OCI-LY3 (cell line): ENCODE data around the gene PDIA4.
"Not testable (repeated sequence)": the region's sequence is repeated elsewhere in the genome, so short reads cannot be mapped to it uniquely, and the experiment has no call there.

Experiments used
- EZH2phosphoT487 ChIP-seq: fragments of 200-600 bp; shearing (Covaris generic); IDR thresholded peaks from 2 replicates; pipeline ENCODE4 v1.6.1; 2018; ENCODE audit warnings: antibody characterized with exemption, mixed run types, low read depth
- TF ChIP-seq, protein P1 (sequence below): fragments of 200-600, 300-600 bp; sonication (generic); IDR thresholded peaks from 2 replicates; pipeline ENCODE4 v1.5.1; 2014; ENCODE audit warnings: antibody characterized with exemption, low read length, low read depth

DNA sequence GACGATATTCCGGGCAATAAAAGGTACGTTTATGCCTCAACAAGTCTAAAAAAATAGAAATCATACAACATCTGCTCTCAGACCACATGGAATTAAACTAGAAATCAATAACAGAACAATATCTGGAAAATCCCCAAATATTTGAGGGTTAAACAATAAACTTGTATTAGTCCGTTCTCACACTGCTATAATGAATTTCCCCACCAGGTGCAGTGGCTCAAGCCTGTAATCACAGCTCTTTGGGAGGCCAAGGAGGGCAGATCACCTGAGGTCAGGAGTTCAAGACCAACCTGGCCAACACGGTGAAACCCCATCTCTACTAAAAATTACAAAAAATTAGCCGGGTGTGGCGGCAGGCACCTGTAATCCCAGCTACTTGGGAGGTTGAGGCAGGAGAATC lies 49.2 kb downstream of the PDIA4 start:
- TF ChIP-seq, protein P1, sequence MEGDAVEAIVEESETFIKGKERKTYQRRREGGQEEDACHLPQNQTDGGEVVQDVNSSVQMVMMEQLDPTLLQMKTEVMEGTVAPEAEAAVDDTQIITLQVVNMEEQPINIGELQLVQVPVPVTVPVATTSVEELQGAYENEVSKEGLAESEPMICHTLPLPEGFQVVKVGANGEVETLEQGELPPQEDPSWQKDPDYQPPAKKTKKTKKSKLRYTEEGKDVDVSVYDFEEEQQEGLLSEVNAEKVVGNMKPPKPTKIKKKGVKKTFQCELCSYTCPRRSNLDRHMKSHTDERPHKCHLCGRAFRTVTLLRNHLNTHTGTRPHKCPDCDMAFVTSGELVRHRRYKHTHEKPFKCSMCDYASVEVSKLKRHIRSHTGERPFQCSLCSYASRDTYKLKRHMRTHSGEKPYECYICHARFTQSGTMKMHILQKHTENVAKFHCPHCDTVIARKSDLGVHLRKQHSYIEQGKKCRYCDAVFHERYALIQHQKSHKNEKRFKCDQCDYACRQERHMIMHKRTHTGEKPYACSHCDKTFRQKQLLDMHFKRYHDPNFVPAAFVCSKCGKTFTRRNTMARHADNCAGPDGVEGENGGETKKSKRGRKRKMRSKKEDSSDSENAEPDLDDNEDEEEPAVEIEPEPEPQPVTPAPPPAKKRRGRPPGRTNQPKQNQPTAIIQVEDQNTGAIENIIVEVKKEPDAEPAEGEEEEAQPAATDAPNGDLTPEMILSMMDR, result not testable (repeated sequence)
- not testable (repeated sequence) for TF ChIP-seq EZH2phosphoT487
